HG02852 (cell line): ENCODE results near the gene SORL1.
"Not testable (repeated sequence)": the region's sequence is repeated elsewhere in the genome, so short reads cannot be mapped to it uniquely, and the experiment has no call there.

ENCODE experiments used
- ATAC-seq: cut with Tn5 transposase; IDR thresholded peaks from one replicate; pipeline ENCODE4 v1.9.1; 2021; ENCODE audit warnings: mild to moderate bottlenecking, moderate library complexity; ENCODE audit not compliant: unreplicated experiment

Gene SORL1, protein sequence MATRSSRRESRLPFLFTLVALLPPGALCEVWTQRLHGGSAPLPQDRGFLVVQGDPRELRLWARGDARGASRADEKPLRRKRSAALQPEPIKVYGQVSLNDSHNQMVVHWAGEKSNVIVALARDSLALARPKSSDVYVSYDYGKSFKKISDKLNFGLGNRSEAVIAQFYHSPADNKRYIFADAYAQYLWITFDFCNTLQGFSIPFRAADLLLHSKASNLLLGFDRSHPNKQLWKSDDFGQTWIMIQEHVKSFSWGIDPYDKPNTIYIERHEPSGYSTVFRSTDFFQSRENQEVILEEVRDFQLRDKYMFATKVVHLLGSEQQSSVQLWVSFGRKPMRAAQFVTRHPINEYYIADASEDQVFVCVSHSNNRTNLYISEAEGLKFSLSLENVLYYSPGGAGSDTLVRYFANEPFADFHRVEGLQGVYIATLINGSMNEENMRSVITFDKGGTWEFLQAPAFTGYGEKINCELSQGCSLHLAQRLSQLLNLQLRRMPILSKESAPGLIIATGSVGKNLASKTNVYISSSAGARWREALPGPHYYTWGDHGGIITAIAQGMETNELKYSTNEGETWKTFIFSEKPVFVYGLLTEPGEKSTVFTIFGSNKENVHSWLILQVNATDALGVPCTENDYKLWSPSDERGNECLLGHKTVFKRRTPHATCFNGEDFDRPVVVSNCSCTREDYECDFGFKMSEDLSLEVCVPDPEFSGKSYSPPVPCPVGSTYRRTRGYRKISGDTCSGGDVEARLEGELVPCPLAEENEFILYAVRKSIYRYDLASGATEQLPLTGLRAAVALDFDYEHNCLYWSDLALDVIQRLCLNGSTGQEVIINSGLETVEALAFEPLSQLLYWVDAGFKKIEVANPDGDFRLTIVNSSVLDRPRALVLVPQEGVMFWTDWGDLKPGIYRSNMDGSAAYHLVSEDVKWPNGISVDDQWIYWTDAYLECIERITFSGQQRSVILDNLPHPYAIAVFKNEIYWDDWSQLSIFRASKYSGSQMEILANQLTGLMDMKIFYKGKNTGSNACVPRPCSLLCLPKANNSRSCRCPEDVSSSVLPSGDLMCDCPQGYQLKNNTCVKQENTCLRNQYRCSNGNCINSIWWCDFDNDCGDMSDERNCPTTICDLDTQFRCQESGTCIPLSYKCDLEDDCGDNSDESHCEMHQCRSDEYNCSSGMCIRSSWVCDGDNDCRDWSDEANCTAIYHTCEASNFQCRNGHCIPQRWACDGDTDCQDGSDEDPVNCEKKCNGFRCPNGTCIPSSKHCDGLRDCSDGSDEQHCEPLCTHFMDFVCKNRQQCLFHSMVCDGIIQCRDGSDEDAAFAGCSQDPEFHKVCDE (N-terminal part only)

DNA sequence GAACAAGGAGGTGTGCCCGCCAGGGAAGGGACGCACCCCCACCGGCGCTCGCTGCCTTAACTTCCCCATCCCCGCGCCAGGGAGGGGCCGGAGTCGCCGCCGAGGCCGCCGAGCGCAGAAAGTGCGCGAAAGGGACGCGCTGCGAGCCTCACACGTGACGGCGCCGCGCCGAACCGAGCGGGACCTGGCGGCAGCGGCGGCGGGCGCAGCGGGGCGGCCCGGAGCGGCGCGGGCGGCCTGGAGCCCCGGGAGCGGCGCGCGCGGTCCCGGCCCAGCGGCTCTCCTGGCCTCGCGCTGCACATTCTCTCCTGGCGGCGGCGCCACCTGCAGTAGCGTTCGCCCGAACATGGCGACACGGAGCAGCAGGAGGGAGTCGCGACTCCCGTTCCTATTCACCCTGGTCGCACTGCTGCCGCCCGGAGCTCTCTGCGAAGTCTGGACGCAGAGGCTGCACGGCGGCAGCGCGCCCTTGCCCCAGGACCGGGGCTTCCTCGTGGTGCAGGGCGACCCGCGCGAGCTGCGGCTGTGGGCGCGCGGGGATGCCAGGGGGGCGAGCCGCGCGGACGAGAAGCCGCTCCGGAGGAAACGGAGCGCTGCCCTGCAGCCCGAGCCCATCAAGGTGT, at the start of gene SORL1:
Gene SORL1, plus strand, starts transcription at position 329 of the 623 bp plus-strand sequence. Its CDS starts 18 bp downstream, at position 347.
- no peak for ATAC-seq

DNA sequence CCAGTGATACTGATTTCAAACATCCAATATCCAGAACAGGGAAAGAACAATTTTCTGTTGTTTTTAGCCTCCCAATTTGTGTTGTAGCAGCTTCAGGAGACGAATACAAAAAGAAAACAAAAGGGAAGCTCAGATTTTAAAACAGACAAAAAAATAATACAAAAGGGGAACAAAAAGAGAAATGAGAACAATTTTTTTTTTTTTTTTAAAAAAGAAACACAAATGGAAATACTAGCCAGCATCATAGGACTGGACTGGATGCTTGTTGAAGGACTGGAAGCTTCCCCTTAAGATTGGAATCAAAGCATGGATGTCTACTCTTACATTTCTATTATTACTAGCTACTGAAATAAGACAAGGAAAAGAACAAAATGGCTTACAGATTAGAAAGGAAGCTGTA, 46.5 kb upstream of the SORL1 start:
- ATAC-seq, result no peak

DNA sequence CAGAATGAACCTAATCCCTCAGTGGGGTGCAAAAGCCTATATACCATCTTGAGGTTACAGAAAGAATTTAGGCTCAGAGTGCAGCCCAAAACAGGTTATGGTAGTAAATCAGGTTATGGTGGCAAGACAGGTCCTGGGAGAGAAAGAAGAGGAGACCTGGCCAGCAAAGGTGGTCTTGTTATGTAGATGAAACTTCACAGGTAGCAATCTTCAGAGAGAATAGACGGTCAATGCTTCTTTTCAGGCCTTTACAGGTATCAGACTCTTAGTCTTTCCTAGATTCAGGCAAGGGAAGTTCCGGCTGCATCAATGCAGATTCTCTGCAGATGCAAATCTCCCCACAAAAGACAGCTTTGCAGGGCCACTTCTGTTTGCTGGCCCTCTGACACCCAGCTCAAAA, 45.8 kb upstream of the SORL1 start:
- no peak for ATAC-seq

DNA sequence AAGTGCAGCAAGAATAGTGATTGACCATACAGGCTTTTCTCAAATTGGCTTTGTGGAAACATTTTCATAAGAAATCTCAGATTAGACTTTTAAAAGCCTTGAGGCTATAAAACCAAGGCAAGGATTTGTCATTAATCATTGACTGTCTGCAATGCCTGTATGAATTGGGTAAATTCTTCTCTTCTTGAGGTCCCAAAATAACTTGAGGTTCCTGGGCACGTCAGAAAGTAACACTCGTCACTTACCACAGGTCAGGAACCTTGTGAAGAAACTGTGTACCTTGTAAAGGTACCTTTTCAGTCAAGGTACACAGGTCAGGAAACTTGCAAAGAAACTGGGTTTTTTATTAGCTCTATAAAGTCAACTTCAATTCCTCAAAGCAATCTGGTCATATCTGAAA, 43.3 kb upstream of the SORL1 start:
- ATAC-seq, result no peak

DNA sequence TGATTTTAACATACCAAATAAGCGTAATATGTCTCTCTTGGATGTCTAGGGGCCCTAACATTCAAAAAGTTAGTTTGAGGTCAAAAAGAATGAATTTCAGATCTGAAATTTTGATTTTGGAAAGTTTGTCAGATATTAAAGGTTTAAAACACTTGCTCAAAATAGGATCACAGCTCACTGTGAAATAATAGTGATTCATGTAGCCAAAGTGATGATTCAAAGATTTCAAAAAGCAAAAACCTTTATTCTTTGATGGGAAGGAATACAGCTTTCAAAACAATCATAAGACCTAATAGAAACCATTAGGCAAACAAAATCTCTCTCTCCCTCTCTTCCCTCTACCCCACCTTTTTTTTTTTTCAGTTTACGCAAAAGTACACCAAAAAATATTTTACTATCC, 42.1 kb upstream of the SORL1 start:
- not testable (repeated sequence) for ATAC-seq

DNA sequence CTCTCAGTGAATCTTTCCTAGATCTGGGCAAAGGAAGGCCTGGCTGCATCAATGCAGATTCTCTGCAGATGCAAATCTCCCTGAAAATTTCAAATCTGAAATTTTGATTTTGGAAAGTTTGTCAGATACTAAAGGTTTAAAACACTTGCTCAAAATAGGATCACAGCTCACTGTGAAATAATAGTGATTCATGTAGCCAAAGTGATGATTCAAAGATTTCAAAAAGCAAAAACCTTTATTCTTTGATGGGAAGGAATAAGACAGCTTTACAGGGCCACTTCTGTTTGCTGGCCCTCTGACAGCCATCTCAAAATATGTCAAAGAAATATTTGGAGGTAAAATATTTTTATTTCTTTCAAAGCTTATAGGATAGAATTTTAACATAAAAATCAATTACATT, 40.8 kb upstream of the SORL1 start:
- not testable (repeated sequence) for ATAC-seq

DNA sequence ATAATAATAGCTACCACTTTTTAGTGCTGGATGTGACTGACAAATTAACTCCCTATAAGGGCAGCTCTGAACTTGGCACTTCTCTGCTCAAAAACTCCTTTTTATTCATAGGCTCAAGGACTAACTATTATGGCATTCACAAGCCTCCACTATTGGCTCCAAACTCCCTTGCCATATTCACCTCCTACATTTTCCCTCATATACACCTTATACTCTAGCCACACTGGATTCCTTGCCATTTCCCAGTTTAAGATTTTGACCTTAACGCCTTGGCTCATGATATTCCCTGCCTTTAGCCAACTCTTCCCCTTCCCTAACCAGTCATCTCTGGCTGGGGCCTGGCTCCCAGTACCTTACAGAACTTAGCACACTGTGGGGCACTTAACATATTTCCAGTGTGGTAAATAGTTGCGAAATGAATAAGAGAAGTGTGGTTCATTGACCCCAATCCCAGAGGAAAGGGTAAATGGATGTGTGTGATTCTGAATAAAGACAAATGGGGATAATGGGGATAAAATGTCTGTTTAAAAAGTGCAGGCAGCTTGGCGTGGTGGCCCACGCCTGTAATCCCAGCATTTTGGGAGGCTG, 40.0 kb upstream of the SORL1 start:
- ATAC-seq, result no peak

DNA sequence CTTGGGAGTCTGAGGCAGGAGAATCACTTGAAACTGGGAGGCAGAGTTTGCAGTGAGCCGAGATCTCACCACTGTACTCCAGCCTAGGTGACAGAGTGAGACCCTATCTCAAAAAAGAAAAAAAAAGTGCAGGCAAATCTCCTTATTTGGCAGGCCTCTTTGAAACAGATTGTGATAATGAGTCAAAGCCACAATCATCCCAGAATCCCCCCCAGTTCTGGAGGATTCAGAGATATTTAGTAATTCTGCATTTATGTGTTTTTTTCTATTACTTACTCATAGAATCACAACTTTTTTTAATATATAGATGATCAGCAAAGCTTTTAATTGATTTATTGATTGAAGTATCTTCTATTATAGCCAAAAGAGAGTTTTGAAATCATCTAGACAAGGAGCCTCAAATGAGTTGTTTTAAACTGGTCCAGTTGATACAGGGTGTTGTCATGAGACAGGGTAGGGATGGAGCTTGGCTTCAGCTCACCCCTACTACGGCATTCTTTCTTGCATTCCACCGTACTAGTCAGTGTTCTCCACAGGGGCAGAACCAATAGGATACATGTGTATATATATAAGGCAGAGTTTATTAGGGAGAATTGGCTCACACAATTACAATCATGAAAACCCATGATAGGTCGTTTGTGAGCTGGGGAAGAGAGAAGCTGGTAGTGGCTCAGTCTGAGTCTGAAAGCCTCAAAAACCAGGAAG, 39.3 kb upstream of the SORL1 start:
- ATAC-seq, result no peak

DNA sequence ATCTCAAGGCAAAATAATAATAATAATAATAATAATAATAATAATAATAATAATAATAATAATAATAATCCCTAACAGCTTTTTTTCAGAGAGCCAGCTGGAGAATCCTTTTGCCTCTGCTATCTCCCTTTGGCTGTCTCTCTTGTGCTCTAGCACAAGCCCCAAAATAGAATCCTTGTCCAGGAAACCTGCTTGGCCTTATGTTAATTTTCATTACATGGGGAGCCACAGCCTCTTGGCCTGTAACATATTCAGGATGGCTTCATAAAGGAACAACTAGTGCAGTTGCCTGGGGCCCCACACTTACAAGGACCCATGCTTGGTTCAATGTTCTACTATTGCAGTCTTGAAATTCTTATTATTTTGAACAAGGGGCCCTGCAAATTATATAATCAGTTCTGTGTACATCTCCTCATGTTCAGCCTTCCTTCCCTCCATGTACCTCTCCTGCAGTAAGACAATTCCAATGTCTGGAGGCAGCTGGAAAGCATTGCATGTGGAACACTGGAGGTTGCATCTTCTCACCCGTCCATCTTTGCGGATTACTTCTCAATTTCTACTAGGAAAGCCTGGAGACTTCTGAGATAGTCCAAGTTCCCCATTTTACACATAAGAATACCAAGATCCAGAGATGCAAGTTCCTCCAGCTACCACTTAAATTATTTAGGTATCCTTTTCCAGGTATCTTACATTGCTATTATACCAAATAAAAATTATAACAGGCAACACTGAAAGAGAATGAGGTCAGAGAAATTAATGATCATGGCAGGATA, 37.8 kb upstream of the SORL1 start:
- no peak for ATAC-seq

DNA sequence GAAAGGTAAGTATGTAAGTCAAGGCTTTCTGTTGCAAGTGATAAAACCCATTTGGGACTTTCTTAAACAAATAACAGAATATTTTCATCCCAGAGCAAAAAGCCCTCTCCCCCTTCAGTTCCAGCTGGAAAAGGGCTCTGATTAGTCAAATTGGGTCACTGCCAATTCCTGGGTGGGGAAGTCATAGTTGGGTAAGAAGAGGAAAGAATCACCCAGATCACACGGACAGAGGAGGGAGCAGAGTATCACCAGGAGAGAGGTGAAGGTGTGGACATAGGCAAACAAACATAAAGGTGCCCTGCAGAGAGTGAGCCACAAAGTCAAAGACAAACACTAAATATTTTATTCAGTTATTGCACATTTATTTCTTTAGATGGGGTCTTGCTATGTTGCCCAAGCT, 36.3 kb upstream of the SORL1 start:
- no peak for ATAC-seq

DNA sequence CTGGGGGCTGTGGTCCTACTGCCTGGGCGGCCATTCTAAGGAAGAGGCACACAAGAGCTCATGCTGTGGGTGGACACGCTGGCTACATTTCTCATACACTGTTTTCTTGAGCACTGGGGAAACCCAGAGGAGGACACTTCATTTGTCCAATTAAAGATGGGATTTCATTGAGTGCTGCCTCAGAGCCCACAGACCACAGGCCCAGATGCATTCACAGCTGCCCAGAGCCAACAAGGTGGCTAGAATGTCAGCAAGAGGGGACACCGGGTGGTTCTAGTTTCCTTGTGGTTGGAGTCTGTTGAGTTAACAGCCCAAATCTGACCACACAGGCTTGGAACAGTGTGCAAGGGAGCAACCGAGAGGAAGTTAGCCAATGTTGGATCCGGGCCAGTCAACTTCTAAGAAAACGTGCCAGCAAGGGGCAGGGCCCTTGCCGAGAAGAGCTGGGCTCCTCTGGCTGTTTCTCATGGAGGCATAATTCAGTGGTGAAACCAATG, 35.0 kb upstream of the SORL1 start:
- no peak for ATAC-seq

DNA sequence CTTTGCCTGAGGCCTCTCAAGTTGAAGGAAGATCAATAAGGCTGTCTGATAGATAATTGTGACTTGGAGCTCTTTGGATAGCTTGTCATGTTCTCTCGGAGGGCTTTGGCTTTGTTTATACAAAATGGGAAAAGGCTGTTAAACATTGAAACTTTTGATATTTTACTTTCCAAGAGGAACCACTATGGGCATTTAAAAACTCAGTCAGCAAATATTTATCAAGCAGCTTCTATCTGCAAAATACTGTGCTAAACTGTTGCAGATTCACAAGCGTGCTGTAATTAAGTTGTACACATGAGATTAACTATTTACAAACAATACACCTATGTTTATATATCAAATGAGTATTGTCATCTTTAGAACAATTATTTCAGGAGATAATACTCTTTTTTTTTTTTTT, 34.5 kb upstream of the SORL1 start:
- no peak for ATAC-seq

DNA sequence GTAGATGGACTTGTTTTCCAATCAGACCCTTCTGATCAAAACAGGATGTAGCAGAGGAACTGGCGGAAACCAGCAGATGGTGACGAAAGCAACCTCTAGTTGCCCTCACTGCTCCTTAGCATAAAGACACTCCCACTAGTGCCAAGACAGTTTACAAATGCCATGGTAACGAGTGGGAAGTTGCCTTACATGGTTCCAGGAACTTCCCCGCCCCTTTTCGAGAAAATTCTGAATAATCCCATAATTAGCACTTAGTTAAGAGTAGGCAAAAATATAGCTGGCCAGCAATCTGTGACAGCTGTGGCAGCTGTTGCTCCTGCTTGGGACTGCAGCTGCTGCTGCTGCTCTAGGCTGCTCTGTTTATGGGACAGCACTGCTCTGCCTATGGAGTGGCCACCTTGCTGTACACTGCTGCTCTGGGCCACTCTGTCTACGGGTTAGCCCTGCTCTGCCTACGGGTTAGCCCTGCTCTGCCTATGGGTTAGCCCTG, 33.4 kb upstream of the SORL1 start:
- ATAC-seq, result no peak

DNA sequence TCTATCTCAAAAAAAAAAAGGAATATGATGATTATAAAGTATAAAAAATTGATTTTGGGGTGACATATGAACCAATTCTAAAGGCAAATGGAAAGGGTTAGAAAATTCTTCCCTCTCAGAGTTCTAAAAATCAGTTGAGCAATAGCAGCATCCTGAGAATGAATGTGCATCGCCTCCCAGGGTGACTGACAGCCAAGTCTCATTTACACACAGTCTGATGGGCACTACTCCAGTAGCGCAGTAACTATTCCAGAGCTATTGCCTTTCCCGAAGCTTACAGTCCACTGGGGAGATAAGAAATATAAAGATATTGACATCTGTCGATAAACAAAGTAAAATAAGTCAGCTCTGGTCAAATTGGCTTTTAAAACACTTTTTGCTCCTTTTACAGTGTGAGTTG, 32.3 kb upstream of the SORL1 start:
- no peak for ATAC-seq

DNA sequence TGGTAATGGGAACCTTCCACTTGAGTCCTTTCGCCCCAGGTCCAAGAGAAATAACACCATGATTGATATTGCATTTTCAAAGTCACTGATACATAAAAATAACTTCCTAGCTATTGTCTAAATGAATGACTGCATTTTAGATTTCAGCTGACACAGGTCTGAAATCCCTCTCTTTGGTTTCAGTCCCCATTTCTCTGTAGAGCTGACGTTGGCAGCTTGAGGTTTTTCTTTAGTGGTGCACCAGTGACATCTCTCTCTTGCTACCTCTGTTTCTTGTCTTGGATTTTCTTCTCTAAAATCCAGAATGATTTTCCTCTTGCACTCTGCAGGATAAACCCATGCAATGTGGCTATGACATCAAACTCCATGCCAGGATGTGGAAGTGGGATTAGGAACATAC, 31.7 kb upstream of the SORL1 start:
- ATAC-seq, result no peak

DNA sequence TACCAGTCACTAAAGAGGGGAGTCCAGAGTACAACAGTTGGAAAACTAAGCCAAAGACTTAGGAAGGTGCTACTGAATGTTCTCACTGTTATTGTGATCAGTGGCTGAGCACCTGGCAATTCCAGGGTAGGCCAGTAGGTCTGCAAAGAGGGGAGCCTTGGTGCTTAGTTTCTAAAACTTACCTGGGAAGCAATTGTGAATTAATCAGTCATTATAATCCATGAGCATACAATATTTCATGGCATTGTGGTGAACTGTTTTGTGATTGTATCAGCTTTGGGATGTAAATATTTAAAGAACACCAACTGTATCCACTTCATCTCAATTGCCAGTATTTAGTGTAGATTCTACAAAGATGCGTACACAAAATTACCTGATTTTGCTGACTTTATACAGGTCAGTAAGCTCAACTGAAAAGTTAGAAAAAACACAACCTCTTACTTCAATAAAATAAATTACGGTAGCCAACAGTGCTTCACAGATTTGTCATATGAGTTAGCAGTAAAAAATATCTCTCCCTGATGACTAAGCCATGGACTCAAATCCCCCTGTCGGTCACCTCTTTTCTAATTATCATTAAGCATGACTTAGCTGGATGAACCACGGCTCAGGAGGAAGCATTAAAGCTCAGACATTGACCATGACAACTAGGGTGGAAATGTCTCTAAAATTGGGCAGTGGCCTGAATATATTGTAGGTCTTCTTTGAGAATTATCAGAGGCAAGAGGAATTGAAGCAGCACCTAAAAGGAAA, 30.8 kb upstream of the SORL1 start:
- ATAC-seq, result no peak

DNA sequence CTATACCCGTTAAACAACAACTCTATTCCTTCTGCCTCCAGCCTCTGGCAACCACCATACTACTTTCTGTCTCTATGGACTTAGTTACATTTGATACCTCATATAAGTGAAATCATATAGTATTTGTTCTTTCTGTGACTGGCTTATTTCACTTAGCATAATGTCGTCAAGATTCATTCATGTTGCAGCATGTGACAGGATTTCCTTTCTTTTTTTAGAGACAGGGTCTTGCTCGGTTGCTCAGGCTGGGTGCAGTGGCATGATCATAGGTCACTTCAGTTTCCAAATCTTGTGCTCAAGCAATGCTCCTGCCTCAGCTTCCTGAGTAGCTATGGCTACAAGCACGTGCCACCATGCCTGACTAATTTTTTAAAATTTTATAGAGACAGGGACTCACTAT, 29.4 kb upstream of the SORL1 start:
- ATAC-seq, result no peak

DNA sequence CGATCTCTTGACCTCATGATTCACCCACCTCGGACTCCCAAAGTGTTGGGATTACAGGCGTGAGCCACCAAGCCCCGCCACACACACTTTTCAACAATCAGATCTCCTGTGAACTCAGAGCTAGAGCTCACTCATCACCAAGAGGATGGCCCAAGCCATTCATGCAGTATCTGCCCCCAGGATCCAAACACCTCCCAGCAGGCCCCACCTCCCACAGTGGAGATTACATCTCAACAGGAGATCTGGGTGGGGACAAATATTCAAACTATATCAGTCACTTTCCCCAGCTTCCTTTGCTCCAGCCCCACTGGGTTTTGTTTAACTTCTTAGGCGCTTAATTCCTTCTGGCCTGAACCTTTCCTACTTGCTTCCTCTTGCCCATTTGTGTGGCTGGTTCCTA, 26.3 kb upstream of the SORL1 start:
- no peak for ATAC-seq
